Hippocampal formation (tissue), 2 donors: ENCODE measurements around the gene CTNNBIP1.
"Not testable (repeated sequence)": the region's sequence is repeated elsewhere in the genome, so short reads cannot be mapped to it uniquely, and the experiment has no call there.

Experiments
- DNase-seq, 2 donors: peaks; one replicate each; lab custom pipeline; 2025; lab: John Stamatoyannopoulos, UW

The CTNNBIP1 gene

GRCh38 chr1:9910076-9910422 lies at the start of gene CTNNBIP1:
CTNNBIP1 (minus strand) TSS chr1:9910269; CDS start chr1:9872064, 38,205 bp downstream.
- peak in 1 of 2 donors; percentile 98 for DNase-seq

- no peak for DNase-seq
Observed at GRCh38 chr1:9957726-9958125, 47.7 kb upstream of the CTNNBIP1 start.

- no peak for DNase-seq
Observed at GRCh38 chr1:9946315-9946714, 36.2 kb upstream of the CTNNBIP1 start.

GRCh38 chr1:9942939-9943788 lies 33.1 kb upstream of the CTNNBIP1 start, which contains the start of the genes LZIC and NMNAT1:
LZIC (minus strand) TSS chr1:9943391; CDS start chr1:9936619, 6,772 bp downstream.
NMNAT1 (plus strand) TSS chr1:9943475; CDS start chr1:9972074, 28,599 bp downstream.
- DNase-seq: peak; percentile 83 to 93

GRCh38 chr1:9942399-9942938 lies 32.4 kb upstream of the CTNNBIP1 start:
- peak in 1 of 2 donors; percentile 5 for DNase-seq

- DNase-seq: peak; percentile 61 to 87
Observed at GRCh38 chr1:9929431-9930385, 19.6 kb upstream of the CTNNBIP1 start.

- DNase-seq: no peak
Observed at GRCh38 chr1:9927259-9927658, 17.2 kb upstream of the CTNNBIP1 start.

- no peak for DNase-seq
Observed at GRCh38 chr1:9922342-9922741, 12.3 kb upstream of the CTNNBIP1 start.

GRCh38 chr1:9920606-9921005 lies 10.5 kb upstream of the CTNNBIP1 start:
- DNase-seq: no peak

GRCh38 chr1:9917901-9918300 lies 7.8 kb upstream of the CTNNBIP1 start:
- no peak for DNase-seq

- not testable (repeated sequence) for DNase-seq
Observed at GRCh38 chr1:9917495-9917894, 7.4 kb upstream of the CTNNBIP1 start.

GRCh38 chr1:9916452-9916851 lies 6.4 kb upstream of the CTNNBIP1 start:
- DNase-seq: no peak

- no peak for DNase-seq
Observed at GRCh38 chr1:9914610-9914937, 4.5 kb upstream of the CTNNBIP1 start.

GRCh38 chr1:9912264-9912936 lies 2.3 kb upstream of the CTNNBIP1 start:
- DNase-seq: no peak

- peak; percentile 99 to 100 for DNase-seq
Observed at GRCh38 chr1:9910423-9911178, 532 bp upstream of the CTNNBIP1 start.

GRCh38 chr1:9909234-9910046 lies 629 bp downstream of the CTNNBIP1 start:
- DNase-seq: no peak

- DNase-seq: no peak
Observed at GRCh38 chr1:9908871-9909233, 1.2 kb downstream of the CTNNBIP1 start.

GRCh38 chr1:9907441-9907840 lies 2.6 kb downstream of the CTNNBIP1 start:
- DNase-seq: no peak

- no peak for DNase-seq
Observed at GRCh38 chr1:9906466-9906865, 3.6 kb downstream of the CTNNBIP1 start.

GRCh38 chr1:9905010-9905409 lies 5.1 kb downstream of the CTNNBIP1 start:
- no peak for DNase-seq
